ENCODE results near the gene TMEM132D.

The TMEM132D gene

DNA sequence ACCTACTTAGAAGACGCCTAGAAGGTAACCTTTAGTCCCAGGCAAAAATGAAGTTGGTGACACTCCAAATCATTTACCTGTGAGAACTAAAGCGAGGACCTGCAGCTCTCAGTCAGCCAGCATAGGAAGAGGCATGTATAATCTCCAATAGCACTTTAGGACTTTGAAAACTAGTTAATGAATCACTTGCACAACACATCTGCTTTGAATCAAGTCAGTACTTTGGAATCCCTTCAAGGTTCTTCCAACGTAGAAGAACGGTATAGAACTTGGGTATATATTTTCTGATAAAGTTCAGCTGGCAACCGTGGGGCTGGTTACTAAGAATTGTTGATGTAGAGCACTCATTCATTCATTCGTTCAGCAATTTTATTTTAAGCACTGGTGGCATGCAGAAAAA is 251.9 kb downstream of the TMEM132D start:
- TF ChIP-seq CTCF (IDR thresholded peaks at IDR 0.05; ENCODE audit: insufficient read depth, low read length, missing control alignments) = no peak
- DNase-seq (ENCODE audit: low read depth, low spot score) = no peak
- ChIA-PET CTCF (no interaction called here), POLR2A (no interaction called here)
- H3K4me3 ChIP-seq (ENCODE audit: low read depth, low read length) = no peak overlapping the region

DNA sequence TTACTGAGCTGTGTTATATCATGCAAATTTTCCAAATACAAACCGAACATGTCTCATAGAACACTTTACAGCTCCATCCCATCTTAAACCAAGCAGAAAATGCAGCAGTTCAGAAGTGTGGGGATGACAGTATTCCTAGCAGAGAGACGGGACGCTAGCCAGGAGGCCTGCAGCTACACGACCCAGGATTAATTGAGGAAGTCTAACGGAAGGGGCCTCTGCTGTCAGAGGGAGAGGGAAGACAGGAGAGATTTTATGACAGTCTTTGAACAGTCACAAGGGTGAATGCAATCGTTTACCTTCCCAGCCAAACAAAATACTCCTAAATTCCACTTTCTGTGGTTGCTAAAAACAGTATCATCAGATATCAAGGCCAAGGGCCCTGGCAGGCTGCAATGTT is 261.9 kb downstream of the TMEM132D start:
- CTCF ChIA-PET = no interaction called here
- POLR2A ChIA-PET = no interaction called here
- TF ChIP-seq CTCF (IDR thresholded peaks at IDR 0.05; ENCODE audit: insufficient read depth, low read length, missing control alignments) = no peak
- no peak overlapping the region for H3K4me3 ChIP-seq (ENCODE audit: low read depth, low read length)
- DNase-seq (ENCODE audit: low read depth, low spot score) = no peak

GRCh38 chr12:129635021-129635685 is 268.7 kb downstream of the TMEM132D start:
- POLR2A ChIA-PET = no interaction called here

DNA sequence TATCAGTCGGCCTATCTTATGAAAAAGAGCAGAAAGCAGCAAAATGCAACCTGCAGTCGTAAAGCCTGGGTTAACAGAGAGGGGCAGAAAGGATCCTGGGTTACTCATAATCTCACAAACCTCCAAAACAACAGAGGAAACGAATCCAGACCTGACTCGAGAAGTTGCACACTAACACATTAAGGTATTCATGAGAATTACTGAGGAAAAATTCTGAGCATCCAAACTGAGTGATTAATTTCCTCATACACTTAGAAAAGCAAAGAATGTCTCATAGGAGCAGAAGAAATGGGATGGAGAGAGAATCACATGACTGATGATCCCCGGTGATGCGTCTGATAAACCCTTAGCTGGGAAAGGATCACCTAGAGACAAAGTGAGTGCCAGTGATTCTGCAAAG is 272.5 kb downstream of the TMEM132D start:
- POLR2A ChIA-PET = no interaction called here
- no peak overlapping the region for H3K4me3 ChIP-seq (ENCODE audit: low read depth, low read length)
- DNase-seq (ENCODE audit: low read depth, low spot score) = no peak

More at GRCh38 chr12:129635021-129635685, 268.7 kb downstream of the TMEM132D start:
- TF ChIP-seq CTCF (IDR thresholded peaks at IDR 0.05; ENCODE audit: insufficient read depth, low read length, missing control alignments) = no peak
- CTCF ChIA-PET = no interaction called here
- no peak for DNase-seq (ENCODE audit: low read depth, low spot score)
- H3K4me3 ChIP-seq (ENCODE audit: low read depth, low read length) = no peak overlapping the region

GRCh38 chr12:129629901-129630300 is 273.9 kb downstream of the TMEM132D start:
- DNase-seq (ENCODE audit: low read depth, low spot score) = no peak
- ChIA-PET POLR2A (no interaction called here), CTCF (no interaction called here)
- no peak for TF ChIP-seq CTCF (IDR thresholded peaks at IDR 0.05; ENCODE audit: insufficient read depth, low read length, missing control alignments)
- no peak overlapping the region for H3K4me3 ChIP-seq (ENCODE audit: low read depth, low read length)

More for the DNA sequence above, 272.5 kb downstream of the TMEM132D start:
- CTCF ChIA-PET = no interaction called here
- TF ChIP-seq CTCF (IDR thresholded peaks at IDR 0.05; ENCODE audit: insufficient read depth, low read length, missing control alignments) = no peak

DNA sequence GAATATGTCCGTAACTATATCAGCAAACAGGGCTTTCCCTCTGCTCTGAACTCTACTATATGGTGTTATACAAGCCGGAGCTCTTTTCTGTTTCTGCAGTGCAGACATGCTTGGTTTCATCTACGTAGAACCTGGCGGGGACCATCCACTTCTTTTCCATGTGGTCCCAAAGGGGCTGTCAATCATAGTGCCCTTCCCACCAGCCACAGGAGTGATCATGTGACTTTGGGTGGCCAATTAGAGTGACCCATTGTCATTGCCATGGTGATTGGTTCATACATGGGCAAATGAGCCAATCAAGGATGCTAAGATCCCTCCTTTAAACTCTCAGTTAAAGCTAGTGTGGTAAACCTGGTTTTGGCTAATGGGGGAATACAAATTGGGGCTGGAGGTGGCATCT is 281.3 kb downstream of the TMEM132D start:
- ChIA-PET CTCF (no interaction called here), POLR2A (no interaction called here)
- DNase-seq (ENCODE audit: low read depth, low spot score) = no peak
- no peak overlapping the region for H3K4me3 ChIP-seq (ENCODE audit: low read depth, low read length)
- no peak for TF ChIP-seq CTCF (IDR thresholded peaks at IDR 0.05; ENCODE audit: insufficient read depth, low read length, missing control alignments)
